Upper lobe of left lung (tissue), 4 donors: ENCODE measurements around the gene IL1RN.

Experiments
- EP300 ChIP-seq, 4 donors: sonication (generic); formaldehyde crosslinking; IDR thresholded peaks; one replicate each; pipeline ENCODE4 v1.5.1; 2017; ENCODE audit warnings: antibody characterized with exemption in 4 of 4, control low read depth in 2 of 4
- POLR2A ChIP-seq, 4 donors: fragments of 450-650 bp; IDR thresholded peaks; one replicate each; pipeline ENCODE4 v1.5.1; 2016 to 2017; ENCODE audit warnings: antibody characterized with exemption in 4 of 4, mild to moderate bottlenecking in 2 of 4
- POLR2AphosphoS5 ChIP-seq, 2 donors: sonication (generic); formaldehyde crosslinking; IDR thresholded peaks; one replicate each; pipeline ENCODE4 v1.5.1; 2017; ENCODE audit warnings: antibody characterized with exemption in 2 of 2
- TF ChIP-seq, protein P1 (sequence below), 6 experiments: fragments of 450-650 bp in 4 of 6; fragments of 200-600 bp in 2 of 6; sonication (generic) in 2 of 6; IDR thresholded peaks; one replicate each; pipeline ENCODE4 v1.5.1; 2016 to 2019; ENCODE audit warnings: antibody characterized with exemption in 6 of 6

DNA sequence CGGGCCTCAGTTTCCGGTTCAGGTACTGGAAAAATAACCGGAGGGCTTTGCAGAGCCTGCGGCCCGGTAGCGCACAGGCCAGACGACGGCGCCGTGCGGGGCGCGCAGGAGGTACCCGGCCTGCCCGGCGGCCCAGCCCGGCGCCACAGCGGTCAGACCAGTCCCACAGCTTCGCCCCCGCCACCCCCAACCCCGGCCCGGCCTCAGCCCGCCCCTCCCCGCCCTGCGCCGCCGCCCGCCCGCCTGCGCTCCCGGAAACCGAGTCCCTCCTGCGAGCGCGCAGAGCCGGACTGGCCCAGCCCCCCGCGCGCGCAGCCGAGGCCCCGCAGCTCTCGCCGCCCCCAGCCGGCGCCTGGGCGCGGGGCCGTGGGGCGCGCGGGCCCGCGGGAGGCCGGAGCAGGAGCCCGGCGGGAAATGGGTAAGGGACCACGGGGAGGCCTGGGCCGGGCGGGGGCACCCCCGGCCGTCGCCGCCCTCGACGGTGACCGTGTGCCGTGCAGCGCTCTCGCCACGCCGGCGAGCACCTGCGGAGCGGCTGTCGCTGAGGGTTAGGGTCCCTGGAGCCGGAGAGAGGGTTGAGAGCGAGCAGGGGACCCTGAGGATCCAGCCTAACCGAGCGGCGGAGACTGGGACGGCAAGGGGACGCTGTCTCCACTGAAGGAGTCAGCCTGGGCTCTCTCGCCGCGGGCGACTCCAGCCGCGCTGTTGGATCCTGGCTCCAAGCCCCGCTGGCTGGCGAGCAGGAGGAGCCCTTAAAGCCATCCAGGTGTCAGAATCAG, 29.9 kb downstream of the IL1RN start:
- TF ChIP-seq, protein P1, sequence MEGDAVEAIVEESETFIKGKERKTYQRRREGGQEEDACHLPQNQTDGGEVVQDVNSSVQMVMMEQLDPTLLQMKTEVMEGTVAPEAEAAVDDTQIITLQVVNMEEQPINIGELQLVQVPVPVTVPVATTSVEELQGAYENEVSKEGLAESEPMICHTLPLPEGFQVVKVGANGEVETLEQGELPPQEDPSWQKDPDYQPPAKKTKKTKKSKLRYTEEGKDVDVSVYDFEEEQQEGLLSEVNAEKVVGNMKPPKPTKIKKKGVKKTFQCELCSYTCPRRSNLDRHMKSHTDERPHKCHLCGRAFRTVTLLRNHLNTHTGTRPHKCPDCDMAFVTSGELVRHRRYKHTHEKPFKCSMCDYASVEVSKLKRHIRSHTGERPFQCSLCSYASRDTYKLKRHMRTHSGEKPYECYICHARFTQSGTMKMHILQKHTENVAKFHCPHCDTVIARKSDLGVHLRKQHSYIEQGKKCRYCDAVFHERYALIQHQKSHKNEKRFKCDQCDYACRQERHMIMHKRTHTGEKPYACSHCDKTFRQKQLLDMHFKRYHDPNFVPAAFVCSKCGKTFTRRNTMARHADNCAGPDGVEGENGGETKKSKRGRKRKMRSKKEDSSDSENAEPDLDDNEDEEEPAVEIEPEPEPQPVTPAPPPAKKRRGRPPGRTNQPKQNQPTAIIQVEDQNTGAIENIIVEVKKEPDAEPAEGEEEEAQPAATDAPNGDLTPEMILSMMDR (IDR thresholded peaks at IDR 0.05) = no peak
- TF ChIP-seq POLR2AphosphoS5 (IDR thresholded peaks at IDR 0.05) (no peak), POLR2A (IDR thresholded peaks at IDR 0.05) (peak in 1 of 4 donors; percentile 32), EP300 (IDR thresholded peaks at IDR 0.05) (no peak)
